MV-4-11 (cell line): ENCODE results near the gene MX1.

Experiments used
- DNase-seq: peaks from one replicate; lab custom pipeline; 2025; lab: John Stamatoyannopoulos, UW

The MX1 gene, protein sequence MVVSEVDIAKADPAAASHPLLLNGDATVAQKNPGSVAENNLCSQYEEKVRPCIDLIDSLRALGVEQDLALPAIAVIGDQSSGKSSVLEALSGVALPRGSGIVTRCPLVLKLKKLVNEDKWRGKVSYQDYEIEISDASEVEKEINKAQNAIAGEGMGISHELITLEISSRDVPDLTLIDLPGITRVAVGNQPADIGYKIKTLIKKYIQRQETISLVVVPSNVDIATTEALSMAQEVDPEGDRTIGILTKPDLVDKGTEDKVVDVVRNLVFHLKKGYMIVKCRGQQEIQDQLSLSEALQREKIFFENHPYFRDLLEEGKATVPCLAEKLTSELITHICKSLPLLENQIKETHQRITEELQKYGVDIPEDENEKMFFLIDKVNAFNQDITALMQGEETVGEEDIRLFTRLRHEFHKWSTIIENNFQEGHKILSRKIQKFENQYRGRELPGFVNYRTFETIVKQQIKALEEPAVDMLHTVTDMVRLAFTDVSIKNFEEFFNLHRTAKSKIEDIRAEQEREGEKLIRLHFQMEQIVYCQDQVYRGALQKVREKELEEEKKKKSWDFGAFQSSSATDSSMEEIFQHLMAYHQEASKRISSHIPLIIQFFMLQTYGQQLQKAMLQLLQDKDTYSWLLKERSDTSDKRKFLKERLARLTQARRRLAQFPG

DNA sequence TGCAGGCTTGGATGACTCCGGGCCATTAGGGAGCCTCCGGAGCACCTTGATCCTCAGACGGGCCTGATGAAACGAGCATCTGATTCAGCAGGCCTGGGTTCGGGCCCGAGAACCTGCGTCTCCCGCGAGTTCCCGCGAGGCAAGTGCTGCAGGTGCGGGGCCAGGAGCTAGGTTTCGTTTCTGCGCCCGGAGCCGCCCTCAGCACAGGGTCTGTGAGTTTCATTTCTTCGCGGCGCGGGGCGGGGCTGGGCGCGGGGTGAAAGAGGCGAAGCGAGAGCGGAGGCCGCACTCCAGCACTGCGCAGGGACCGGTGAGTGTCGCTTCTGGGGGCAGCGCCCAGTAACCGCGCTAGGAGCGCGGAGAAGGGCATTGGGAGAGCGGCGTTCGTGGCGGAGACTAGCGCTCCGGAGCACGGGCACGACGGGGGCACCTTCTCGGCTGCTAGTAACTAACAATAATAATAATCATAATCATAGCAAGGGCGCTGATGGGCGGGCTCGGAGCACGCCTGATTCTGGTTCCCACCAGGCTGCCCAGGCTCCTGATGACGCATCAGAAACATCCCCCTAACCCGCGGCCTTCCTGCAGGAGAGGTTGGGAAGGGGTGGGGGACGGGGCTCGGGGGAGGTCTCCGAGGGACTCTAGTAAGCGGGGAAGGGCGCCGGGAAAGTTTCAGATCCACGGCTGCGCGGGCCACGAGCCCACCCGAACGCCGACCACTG is at the start of gene MX1:
Gene MX1 (plus strand): TSS at position 286 of the 722 bp plus-strand sequence. CDS start 5,832 bp downstream, outside the sequence.
- DNase-seq: peak; percentile 4

DNA sequence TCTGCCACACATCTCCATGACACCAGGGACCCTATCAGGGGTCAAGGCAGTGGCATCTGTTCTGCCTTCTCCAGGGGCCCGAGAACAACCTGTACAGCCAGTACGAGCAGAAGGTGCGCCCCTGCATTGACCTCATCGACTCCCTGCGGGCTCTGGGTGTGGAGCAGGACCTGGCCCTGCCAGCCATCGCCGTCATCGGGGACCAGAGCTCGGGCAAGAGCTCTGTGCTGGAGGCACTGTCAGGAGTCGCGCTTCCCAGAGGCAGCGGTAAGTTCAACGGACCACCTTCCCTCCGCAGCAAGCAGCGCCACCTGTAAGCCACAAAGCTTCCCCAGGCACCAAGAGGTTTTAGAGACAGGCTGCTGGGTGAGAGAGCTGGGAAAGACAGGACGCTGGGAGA is 48.3 kb upstream of the MX1 start:
- no peak for DNase-seq

DNA sequence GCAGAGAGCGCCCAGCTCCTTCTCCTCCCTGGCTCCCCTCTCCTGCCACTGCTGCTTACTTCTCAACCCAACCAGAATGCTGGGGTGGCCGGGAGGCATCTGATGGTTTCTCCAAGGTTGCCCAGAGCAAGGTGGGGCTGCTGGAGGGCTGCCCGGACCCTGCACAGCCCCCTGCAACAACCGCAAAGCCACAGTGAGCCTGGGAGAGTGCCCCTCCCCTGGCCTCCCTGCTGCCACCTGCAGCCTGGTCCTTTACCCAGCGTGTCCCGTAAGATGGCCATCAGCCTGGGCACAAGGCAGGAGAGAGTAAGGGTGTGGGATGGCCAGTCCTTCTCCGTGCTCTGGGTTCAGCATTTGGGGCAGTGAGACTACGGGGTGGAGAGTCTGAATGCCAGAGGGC is 47.2 kb upstream of the MX1 start:
- no peak for DNase-seq

DNA sequence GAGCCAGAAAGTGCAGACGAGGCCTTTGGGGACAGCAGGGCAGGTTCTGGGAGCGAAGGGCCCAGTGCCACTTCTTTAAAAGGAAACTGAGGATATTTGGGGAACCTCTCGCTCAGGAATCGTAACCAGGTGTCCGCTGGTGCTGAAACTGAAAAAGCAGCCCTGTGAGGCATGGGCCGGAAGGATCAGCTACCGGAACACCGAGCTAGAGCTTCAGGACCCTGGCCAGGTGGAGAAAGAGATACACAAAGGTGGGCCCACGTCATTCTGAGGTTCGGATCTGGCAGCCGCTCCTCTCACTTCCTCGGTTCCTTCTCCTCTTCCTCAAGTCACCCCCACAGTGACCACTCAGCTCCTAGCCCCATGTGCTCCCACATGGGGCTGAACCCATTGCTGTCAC is 46.1 kb upstream of the MX1 start:
- no peak for DNase-seq

DNA sequence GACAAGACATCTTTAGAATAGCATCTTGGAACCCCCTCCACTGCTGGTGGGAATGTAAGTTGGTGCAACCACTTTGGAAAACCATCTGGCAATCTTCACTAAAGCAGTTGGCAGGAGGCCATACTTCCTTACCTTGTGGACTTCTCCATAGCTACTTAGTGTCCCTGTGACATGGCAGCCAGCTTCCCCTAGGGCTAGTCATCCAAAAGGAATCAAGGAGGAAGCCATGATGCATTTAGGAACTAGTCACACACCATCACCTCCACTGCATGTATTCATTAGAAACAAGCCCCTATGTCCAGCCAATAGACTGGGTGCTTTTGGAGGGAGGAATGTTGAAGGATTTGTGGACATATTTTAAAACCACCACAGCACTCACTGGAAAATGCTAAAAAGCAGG is 44.3 kb upstream of the MX1 start:
- no peak for DNase-seq

DNA sequence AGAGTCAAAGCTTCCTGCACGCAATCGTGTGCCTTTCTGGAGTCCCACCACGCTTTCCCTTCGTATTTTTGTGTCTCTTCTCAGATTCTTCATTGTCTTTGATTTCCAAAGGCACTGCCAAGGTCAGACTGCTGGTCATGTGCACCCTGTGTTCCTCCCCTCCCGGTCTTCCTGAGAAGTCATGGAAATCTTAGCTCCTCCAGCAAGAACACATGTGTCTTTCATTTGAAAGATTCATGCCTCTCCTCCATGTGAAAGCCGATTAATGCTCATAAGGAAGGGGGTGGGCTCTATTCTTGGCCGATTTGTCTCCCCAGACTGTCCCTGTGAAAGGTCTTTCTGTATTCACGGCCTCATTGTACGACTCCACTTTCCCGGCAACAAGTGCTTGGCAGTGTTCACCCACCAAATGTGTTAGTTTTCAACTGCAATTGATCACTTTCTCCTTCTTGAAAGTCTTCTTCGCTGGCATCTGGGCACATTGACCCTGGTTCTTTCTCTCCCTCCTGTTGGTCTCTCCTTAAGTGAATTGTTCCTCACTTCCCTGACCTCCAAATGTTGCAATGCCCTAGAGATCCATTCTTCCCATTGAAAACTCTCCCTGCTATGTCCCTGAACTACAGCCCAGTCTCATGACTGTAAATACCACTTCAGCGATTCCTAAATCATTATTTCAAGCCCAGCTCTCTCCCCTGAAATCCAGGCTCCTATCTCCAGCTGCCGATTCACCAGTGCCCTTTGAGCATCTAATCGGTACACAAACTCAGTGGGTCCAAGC is 38.8 kb upstream of the MX1 start:
- DNase-seq: no peak

DNA sequence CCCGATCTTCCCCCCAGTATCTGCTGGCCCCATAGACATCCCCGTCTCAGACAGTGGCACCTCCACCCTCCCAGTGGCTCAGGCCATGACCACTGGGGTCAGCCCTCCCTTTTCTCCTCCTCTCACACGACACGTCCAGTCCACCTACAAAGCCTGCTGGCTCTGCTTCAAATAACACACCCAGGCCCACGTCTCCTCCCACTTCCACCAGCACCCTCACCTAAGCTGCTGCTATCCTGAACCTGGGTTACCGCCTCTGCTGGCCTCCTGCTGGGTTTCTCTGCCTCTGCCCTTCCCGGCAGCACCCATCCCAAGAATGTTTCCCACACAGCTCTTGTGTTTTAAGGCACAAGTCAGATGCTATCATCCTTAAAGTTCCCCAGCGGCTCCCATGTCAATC is 38.2 kb upstream of the MX1 start:
- no peak for DNase-seq

DNA sequence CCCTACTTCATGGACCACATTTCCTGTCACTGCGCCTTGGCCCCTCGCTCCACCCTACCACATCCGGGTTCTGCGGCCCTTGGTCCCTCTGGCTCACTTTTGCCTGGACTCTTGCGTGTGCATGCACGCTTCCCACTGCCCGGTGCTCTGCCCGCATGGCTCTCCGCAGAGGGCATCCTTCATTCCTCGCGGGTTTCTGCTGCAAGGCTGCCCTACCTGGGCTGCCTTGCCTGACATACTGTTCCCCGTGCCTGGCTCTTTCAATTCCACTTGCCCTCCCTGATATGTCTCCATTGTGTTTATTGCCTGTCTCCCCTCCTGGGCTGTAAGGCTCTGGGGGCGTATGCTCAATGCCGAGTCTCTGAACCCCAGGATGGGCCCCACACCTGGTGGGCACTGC is 37.8 kb upstream of the MX1 start:
- DNase-seq: no peak

DNA sequence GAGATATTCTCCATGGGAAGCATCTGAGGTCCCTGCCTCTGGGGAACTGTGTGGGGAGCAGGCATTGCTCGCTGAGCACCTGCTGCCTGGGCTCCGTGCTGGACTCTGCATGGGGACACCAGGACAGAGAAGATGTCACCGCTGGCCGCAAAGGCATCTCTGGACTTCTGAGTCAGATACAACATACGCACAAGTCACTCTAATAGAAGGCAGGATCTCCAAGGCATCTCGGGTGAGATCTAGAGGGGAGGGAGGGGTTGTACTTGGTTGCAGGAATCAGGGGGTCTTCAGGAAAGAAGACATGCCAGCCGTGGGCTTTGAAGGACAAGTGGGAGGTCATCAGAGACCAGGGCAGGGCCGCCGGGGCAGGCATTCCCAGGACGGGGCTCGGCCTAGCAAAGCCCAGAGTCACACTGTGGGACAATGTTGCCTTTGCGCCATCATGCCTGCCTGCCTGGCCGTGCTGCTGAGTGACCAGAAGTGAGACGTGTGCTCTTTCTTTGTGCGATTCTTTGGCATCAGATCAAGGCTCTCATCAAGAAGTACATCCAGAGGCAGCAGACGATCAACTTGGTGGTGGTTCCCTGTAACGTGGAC is 35.9 kb upstream of the MX1 start:
- no peak for DNase-seq

DNA sequence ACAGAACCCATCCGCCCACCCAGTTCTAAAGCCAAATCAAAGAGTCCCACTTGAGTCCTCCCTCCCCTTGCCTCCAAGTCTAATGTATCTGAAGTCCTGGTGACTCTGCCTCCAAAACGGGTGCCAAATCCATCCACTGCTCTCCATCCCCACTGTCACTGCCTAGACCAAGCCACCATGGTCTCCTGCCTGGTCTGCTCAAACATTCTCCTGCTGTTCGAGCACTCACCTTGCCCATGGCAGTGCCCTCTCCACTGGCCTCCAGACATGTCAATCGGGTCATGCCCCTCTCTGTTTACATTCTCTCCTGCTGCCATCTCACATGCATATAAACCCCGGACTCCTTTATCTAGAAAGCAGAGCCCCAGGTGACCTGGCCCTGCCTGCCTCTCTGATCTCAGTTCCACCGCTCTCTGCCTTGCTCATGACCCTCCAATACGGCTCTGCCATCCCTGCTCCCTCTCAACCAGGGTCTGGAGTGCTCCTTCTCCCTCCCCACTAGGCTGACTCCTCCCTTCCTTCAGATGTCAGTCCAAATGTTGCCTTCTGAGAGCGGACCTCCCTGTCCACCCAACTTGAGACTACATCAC is 32.1 kb upstream of the MX1 start:
- no peak for DNase-seq

DNA sequence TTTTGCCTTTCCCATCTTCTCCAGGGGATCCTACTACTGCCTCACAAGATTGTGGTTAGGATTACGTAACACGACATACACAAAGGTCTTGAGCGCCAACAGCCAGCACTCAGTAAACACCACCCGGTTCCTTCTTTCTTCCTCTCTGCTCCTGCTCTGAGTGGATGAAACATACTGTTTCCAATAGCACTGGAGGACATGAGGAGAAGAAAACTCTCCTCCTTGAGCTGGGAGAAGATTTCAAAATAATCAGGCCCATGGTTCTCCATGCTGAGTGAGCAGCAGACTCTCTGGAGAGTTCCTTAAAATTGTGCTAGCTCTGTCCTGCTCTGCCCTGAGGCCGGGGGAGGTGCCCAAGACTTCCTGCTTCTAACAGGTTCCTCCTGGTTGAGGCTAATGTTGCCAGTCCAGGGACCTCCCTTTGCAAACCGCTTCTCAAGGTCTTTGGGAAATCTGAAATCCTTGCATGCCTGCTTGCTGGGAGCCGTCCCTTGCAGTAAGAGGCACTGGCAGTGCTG is 29.4 kb upstream of the MX1 start:
- peak; percentile 85 for DNase-seq

DNA sequence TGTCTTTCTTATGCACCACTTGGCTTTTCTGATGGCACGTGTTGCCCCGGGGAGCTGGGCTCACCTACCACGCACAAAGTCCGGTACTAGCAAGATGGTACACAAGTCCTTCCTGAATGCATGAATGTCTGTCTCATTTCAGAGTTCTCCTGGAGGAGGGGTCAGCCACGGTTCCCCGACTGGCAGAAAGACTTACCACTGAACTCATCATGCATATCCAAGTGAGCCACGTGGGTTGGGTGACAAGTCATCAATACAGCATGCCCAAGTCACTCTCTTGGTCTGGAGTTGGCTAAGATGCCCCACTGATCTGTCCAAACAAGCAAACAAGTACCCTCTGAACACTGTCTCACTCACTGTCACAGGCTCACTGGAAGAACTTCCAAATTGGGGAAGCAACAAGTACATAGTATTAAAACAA is 28.6 kb upstream of the MX1 start:
- DNase-seq: no peak

DNA sequence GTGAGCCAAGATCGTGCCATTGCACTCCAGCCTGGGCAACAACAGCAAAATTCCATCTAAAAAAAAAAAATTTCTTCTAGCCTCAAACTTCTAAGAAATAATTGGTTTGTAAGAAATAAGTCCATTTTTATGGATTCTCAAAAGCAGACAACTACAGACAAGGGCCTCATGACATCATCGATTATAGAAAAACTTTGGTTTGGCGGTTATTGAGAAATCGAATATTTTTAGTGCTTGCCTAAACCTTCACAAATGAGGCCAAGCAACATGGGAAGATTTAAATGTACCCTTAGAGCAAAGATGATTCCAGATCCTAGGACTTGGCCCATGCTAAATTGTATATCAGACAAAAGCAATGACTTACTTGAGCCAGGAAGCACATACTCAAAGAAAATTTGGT is 27.8 kb upstream of the MX1 start:
- DNase-seq: no peak

DNA sequence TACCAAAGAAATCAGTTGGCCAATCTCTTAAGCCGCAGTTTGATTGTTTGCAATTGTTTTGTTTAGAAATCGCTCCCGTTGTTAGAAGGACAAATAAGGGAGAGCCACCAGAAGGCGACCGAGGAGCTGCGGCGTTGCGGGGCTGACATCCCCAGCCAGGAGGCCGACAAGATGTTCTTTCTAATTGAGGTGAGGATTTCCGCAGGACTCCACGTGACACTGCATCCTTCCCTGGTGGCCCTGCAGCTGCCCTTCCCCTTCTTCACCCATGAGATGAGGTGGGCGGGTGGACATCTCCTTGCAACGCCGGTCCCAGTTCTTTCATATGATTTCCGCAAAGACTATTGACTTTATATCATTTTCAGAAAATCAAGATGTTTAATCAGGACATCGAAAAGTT is 27.2 kb upstream of the MX1 start:
- DNase-seq: no peak

DNA sequence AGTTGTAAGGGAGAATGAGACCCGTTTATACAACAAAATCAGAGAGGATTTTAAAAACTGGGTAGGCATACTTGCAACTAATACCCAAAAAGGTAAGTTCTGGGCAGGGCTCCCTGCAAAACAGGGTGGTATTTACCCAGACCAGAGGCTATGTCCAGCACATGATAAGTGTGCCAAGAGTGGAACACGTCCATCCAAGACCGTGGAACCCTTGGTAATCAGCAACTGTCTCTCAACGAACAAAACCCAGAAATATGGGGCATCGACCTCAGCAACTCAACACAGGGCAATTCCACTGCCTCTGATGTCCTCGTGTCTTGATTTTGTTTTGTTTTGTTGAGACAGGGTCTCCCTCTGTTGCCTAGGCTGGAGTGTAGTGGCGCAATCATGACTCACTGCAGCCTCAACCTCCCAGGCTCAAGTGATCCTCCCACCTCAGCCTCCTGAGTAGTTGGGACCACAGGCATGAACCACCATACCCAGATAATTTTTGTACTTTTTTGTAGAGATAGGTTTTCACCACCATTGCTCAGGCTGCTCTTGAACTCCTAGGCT is 26.7 kb upstream of the MX1 start:
- DNase-seq: peak; percentile 12

DNA sequence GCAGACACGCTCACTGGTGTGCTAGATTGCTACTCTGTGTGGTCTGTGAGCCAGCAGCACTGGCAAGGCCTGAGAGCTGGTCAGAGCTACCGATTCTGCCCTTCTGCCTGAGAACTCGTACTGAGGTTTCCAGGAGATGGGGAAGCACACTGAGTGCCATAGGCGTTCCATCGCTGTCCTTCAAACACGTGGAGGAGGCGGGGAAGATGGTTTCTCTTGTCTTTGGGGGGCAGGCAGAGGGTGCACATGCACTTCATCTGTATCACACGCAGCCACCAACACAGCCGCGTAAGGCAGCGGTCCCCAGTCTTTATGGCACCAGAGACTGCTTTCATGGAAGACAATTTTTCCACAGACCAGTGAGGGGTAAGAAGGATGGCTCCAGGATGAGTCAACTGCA is 23.8 kb upstream of the MX1 start:
- no peak for DNase-seq

DNA sequence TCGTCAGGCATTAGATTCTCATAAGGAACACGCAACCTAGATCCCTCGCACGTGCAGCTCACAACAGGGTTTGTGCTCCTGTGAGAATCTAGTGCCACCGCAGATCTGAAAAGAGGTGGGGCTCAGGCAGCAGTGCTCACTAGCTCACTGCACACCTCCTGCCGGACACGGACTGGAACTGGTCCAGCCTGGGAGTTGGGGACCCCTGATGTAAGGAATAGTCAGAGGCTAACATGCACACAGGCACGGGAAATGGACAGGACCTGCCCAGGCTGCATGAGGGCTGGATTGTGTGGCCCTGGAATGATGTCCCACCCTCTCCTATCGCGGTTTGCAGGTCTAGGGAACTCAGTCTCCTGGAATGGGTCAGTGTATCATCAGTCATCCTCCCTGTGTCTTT is 23.2 kb upstream of the MX1 start:
- no peak for DNase-seq

DNA sequence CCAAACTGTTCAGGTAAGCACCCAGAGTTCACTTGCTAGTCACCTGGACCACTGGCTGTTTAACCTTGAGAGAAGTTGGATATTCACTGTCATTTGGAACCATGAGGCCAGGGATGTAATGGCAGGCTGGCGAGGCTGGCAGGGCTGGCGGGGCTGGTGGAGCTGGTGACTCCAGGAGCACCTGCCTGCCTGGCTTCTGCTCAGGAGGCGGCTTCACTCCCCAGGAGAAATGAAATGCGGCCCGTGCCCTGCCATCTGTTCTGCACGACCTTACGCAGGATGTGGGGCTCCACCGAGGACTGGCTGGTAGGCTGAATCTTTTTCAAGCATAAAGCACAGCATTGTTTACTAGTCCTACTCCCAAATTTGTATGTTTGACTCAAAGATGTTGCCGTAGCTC is 22.7 kb upstream of the MX1 start:
- no peak for DNase-seq

DNA sequence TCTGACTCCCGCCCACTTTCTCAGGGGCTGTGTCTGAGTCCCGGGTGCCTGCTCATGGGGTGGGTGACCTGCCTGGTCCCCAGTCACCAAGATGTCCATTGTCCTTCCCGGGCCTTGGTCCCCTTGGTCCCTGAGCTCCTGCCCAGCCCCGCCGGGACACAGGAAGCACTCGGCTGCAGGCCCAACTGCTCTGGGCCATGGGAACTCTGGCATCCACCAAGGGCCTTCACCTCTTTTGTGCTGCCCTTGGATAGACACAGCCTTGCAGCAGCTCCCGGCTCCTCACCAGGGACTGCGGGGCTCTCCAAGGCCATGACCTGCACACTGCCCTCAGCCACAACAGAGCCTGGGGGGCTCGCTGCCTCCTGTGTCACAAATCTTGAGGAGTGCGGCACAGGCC is 22.1 kb upstream of the MX1 start:
- DNase-seq: no peak

DNA sequence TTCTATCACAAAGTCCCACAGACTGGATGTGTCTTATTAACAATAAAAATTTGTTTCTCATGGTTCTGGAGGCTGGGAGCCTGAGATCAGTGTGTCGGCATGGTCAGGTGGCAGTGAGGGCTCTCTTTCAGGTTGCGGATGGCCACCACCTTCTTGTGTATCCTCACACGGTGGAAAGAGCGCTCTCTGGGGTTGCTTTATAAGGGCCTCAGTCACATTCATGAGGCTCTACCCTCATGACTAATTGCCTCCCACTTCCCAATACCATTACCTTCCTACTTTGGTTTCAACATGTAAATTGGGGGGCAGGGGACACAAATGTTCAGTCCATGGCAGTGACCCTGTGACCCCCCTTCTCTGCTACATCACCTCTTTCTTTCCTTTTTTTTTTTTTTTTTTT is 20.7 kb upstream of the MX1 start:
- DNase-seq: no peak

DNA sequence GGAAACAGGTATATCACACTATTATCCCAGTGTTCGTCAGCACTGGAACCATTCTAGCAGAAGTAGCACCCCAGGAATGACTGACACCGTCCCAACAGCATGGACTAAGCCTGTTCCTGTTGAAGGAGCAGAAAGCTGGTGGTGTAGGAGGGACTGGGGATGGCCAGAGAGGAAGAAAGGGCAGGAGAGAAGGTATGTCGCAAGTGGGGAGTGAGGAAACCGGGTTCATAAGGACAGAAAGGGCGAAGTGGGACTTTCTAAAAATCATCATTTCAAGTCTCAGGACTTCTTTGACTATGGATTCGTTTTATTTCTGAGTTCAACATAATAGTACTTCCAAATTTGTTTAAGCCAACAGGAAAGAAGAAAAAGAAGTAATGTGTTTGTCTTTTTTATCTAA is 19.7 kb upstream of the MX1 start:
- peak; percentile 48 for DNase-seq
